ENCODE results near the gene OTOS.

- TF ChIP-seq NFATC3 (CRISPR knock-in tag; IDR thresholded peaks at IDR 0.05) (no peak), PATZ1 (CRISPR knock-in tag; IDR thresholded peaks at IDR 0.05) (no peak), CTCF (CRISPR knock-in tag; IDR thresholded peaks at IDR 0.05) (no peak), ZNF609 (CRISPR knock-in tag; IDR thresholded peaks at IDR 0.05; ENCODE audit: borderline replicate concordance) (no peak), ZMYM2 (CRISPR knock-in tag; IDR thresholded peaks at IDR 0.05) (no peak), ARID5B (CRISPR knock-in tag; IDR thresholded peaks at IDR 0.05) (no peak), PITX1 (CRISPR knock-in tag; IDR thresholded peaks at IDR 0.05) (no peak), ZFP82 (CRISPR knock-in tag; IDR thresholded peaks at IDR 0.05; ENCODE audit: borderline replicate concordance) (no peak), ZNF253 (CRISPR knock-in tag; IDR thresholded peaks at IDR 0.05; ENCODE audit: borderline replicate concordance) (no peak), LBX2 (CRISPR knock-in tag; IDR thresholded peaks at IDR 0.05; ENCODE audit: borderline replicate concordance) (no peak), HMG20B (CRISPR knock-in tag; conservative IDR thresholded peaks at IDR 0.05) (no peak), TCF7L2 (IDR thresholded peaks at IDR 0.05; ENCODE audit: low read depth, low read length) (no peak), PCBP2 (optimal IDR thresholded peaks at IDR 0.05; ENCODE audit: low read depth, low read length, poor library complexity, severe bottlenecking) (no peak)
- TF ChIP-seq, protein P1, sequence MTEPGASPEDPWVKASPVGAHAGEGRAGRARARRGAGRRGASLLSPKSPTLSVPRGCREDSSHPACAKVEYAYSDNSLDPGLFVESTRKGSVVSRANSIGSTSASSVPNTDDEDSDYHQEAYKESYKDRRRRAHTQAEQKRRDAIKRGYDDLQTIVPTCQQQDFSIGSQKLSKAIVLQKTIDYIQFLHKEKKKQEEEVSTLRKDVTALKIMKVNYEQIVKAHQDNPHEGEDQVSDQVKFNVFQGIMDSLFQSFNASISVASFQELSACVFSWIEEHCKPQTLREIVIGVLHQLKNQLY (CRISPR knock-in tag; IDR thresholded peaks at IDR 0.05): no peak
These were observed 19.3 kb downstream of the OTOS start for GRCh38 chr2:240121190-240121589.
